Stimulated activated CD4-positive, alpha-beta T cell treated with anti-CD3 and anti-CD28 coated beads, TNF-alpha, amount 100 ng/mL, for 48 hours (primary cell): ENCODE measurements around the gene FDPS.
"Not testable (repeated sequence)": the region's sequence is repeated elsewhere in the genome, so short reads cannot be mapped to it uniquely, and the experiment has no call there.

Source experiments
- DNase-seq, 3 donors: peaks; one replicate each; pipeline ENCODE4 v3.0.0-alpha.2; 2020; ENCODE audit warnings: low read depth in 3 of 3

FDPS gene

GRCh38 chr1:155320252-155320651, 11.6 kb downstream of the FDPS start:
- no peak for DNase-seq

- DNase-seq, result peak in 2 of 3 donors; percentile 54 to 69
These were observed 12.3 kb downstream of the FDPS start, which contains the start of gene RUSC1 for GRCh38 chr1:155320661-155321617. TSS of gene RUSC1 (plus strand) at chr1:155320894. CDS start at chr1:155321774, 880 bp downstream.

DNA sequence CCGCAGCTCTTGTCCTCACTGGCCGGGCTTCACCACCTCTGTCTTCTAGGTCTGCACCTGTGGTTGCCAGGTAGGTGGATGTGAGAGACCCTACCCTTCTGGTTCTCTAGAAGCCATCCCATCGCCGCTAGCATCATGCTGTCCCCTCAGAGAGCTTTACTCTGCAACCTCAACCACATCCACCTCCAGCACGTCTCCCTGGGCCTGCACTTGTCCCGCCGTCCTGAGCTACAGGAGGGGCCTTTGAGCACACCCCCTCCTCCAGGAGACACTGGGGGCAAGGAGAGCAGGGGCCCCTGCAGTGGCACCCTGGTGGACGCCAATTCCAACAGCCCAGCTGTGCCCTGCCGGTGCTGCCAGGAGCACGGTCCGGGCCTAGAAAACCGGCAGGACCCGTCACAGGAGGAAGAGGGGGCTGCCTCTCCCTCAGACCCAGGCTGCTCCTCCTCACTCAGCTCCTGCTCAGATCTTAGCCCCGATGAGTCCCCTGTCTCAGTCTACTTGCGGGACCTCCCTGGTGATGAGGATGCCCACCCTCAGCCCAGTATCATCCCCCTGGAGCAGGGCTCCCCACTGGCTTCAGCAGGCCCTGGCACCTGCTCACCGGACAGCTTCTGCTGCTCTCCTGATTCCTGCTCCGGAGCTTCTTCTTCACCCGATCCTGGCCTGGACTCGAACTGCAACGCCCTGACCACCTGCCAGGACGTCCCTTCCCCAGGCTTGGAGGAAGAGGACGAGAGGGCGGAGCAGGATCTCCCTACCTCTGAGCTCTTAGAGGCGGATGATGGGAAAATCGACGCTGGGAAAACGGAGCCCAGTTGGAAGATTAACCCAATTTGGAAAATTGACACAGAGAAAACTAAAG, 13.2 kb downstream of the FDPS start:
- DNase-seq, result no peak

DNA sequence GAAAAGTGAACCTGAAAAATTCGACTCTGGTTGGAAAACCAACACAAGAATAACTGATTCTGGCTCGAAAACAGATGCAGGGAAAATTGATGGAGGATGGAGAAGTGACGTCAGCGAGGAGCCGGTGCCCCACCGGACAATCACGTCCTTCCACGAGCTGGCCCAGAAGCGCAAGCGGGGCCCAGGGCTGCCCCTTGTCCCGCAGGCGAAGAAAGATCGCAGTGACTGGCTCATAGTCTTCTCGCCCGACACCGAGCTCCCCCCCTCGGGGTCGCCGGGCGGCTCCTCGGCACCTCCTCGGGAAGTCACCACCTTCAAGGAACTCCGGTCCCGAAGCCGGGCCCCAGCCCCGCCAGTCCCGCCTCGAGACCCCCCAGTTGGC, 13.9 kb downstream of the FDPS start:
- no peak for DNase-seq

DNA sequence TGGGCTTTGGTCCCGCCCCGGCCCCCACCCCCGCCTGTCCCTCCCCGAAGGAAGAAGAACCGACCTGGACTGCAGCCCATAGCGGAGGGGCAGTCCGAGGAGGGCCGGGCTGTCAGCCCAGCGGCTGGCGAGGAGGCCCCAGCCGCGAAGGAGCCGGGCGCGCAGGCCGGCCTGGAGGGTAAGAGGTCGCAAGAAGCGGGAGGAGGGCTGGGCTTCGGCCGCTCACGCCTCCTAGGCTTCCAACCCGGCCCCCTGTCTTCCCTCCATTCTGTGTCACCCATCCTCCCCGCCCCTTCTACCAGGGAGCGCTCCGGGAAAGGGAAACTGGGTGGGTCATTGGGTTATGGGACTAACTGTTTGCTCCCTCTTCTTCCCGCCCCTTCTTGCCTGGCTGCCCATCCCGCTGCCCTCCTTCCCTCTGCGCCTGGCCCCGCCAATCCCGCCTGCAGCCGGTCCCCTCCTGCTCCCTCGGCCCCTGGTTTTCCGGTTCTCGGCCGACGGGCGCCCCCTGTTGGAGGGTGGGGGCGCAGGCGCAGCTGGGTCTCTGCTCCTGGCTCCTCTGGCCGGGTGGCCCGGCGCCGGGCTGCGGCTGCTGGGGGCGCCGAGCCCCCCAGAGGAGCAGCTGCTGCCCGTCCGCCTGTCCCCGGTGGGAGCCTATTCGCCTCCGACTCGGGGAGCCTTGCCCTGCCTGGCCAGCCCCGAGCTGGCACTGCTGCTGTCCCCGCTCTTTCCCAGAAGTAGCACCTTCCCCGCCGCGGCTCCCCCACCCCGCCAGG, 14.5 kb downstream of the FDPS start:
- peak; percentile 71 to 85 (median 83) for DNase-seq

DNA sequence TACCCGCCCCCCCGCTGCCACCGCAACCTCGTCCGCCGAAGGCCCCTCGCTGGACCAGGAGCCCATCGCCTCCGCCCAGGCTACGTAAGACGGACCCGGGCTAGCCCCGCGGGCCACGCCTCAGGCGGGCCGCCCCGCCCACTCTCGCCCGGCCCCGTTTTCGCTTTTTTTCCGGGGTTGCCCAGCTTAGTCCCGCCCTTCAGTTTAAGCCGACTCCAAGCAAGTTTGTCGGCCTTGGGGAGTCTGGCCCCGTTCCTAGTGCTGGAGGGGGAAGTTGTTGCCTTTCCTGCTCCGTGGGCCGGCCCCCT, 15.0 kb downstream of the FDPS start:
- peak; percentile 66 to 78 (median 76) for DNase-seq

GRCh38 chr1:155324037-155324716, 15.5 kb downstream of the FDPS start:
- DNase-seq, result peak; percentile 88 to 96 (median 89)

DNA sequence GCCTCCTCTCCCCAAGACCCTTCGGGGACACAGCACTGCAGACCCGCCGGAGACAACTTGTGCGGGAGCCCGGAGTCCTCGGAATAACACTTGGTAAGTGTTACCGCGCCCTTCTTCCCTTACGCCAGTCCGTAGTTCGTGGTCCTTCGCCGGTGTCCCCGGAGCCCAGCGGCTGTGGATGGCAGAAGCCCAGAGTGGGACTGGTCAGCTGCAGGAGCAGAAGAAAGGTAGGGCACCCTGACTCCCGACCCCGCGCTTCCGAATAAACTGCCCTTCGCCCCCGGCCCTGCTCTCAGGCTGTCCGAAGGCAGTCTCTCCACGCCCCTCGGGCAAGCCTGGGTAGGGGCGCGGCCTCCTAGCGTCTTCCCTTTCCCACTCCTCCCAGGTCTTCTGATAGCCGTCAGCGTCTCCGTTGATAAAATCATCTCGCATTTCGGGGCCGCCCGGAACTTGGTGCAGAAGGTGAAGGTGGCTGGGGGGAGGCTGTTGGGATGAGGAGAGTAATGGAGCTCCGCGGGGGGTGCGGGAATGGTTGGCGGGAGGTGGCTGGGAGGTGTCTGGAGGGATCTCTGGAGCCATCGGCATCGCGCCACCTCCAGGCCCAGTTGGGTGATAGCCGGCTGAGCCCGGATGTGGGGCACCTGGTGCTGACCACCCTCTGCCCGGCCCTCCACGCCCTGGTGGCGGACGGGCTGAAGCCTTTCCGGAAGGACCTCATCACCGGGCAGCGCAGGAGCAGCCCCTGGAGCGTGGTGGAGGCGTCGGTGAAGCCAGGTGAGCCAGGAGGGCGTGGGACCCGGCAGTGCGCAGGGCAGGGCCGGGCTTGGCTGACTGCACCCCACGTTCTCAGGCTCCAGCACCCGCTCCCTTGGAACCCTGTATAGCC, 16.3 kb downstream of the FDPS start:
- DNase-seq, result no peak

- DNase-seq, result no peak
These were observed 16.9 kb downstream of the FDPS start for GRCh38 chr1:155325603-155325893.

- DNase-seq, result no peak
These were observed 17.4 kb downstream of the FDPS start for GRCh38 chr1:155326020-155326526.

- DNase-seq, result no peak
These were observed 18.0 kb downstream of the FDPS start for GRCh38 chr1:155326631-155327037.

DNA sequence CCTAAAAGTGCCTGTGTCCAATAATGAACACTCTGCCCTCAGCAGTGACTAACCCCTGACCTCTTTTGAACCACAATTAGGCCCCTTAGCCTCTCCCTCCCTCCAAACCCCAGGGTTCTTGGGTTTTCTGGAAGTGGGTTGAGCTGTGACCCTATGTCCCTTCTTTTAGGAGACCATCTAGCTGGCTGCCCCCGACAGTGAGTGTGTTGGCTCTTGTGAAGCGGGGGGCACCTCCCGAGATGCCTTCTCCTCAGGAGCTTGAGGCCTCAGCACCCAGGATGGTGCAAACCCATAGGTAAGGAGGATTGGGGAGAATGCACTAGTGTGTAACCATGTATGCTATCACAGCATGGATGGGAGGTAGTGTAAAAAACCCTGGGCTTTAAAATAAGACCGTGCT, 19.3 kb downstream of the FDPS start:
- no peak for DNase-seq

DNA sequence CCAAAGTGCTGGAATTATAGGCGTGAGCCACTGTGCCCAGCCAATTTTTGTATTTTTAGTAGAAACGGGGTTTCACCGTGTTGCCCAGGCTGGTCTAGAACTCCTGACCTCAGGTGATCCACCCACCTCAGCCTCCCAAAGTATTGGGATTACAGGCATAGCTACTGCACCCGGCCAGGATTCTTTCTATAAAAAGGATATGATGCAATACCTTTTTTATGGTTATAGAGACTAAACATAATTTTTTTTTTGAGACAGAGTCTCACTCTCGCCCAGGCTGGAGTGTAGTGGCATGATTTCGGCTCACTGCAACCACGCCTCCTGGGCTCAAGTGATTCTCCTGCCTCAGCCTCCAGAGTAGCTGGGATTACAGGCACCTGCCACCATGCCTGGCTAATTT, 20.2 kb downstream of the FDPS start:
- not testable (repeated sequence) for DNase-seq

GRCh38 chr1:155329980-155330598, 21.4 kb downstream of the FDPS start:
- no peak for DNase-seq

- no peak for DNase-seq
These were observed 26.3 kb downstream of the FDPS start for GRCh38 chr1:155334962-155335361.

- DNase-seq, result no peak
These were observed 30.9 kb downstream of the FDPS start for GRCh38 chr1:155339515-155340097.

DNA sequence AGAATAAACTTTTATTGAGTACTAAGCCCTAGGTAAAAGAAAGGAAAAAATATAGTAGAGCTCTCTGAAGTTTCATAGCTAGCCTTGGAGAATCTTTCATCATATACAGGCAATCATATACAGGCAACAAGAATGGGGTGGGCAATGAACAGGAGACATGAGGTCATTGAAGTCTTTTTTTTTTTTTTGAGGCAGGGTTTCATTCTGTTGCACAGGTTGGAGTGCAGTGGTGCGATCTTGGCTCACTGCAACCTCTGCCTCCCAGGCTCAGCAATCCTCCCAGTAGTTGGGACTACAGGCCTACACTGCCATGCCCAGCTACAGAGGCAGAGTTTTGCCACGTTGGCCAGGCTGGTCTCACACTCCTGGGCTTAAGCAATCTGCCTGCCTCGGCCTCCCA, 34.2 kb downstream of the FDPS start:
- no peak for DNase-seq

- DNase-seq, result no peak
These were observed 44.0 kb downstream of the FDPS start for GRCh38 chr1:155352631-155353030.

DNA sequence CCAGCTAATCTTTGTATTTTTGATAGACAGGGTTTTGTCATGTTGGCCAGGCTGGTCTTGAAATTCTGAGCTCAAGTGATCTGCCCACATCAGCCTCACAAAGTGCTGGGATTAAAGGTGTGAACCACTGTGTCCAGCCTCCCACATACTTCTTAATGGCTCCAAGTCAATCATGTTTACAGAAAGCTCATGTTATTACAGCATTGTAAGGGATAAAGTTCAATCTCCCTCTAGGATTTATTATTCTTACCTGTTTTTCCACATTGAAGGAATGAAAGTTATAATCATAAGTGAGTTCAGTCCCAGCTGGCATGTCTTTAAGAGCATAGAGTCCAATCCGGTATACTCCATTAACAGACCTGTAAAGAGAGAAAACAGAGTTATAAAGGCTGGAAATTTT, 51.4 kb downstream of the FDPS start:
- no peak for DNase-seq
